GM18517 (cell line): ENCODE measurements around the gene PABPC5.

Source experiments
- ATAC-seq: cut with Tn5 transposase; IDR thresholded peaks from one replicate; pipeline ENCODE4 v1.9.1; 2021; ENCODE audit warnings: mild to moderate bottlenecking, moderate library complexity; ENCODE audit not compliant: unreplicated experiment

The PABPC5 gene

DNA sequence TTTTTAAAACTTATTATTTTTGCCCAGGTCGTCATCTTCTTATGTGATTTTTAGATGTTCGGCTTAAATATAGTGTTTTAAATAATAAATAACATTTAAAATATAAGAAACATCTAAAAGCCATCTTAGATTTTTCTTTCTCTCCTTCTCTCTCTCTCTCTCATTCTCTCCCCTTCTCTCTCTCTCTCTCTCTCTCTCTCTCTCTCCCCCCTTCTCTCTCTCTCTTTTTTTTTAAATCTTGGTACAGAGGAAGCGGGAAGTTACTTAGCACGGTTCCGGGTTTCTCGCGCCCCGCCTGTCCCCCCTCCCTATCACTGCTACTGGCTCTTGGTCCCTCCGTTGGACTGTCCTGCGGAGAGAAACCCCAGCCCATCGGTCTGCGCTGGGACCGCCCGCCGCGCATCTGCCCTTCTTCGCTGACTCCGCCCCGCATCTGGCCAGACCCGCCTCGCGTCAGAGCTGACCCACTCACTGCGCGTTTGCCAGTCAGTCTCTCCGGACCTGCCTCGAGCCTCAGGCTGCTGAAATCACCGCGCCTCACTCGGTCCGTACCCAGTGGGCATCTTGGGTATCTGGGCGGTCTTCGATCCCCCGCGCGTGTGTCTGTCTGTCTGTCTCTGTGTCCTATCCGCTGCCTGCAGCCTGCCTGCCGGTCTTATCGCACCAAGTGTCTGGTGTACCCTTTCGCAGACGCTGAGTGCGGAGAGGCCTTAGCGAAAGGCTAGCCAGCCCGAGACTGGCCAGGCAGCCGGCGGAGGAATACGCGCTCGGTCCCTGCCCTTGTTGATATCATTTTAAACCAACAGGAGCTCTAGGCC lies at the start of gene PABPC5:
Gene PABPC5 (plus strand): TSS at position 489 of the 818 bp plus-strand sequence. CDS start 739 bp downstream, outside the sequence.
- no peak for ATAC-seq

GRCh38 chrX:91389026-91389425 lies 45.6 kb upstream of the PABPC5 start:
- ATAC-seq = no peak

GRCh38 chrX:91414713-91415112 lies 19.9 kb upstream of the PABPC5 start:
- no peak for ATAC-seq

GRCh38 chrX:91435395-91435794 lies 756 bp downstream of the PABPC5 start:
- no peak for ATAC-seq
